ENCODE results near the gene SLC34A1.
"Not testable (repeated sequence)": the region's sequence is repeated elsewhere in the genome, so short reads cannot be mapped to it uniquely, and the experiment has no call there.

Gene SLC34A1

DNA sequence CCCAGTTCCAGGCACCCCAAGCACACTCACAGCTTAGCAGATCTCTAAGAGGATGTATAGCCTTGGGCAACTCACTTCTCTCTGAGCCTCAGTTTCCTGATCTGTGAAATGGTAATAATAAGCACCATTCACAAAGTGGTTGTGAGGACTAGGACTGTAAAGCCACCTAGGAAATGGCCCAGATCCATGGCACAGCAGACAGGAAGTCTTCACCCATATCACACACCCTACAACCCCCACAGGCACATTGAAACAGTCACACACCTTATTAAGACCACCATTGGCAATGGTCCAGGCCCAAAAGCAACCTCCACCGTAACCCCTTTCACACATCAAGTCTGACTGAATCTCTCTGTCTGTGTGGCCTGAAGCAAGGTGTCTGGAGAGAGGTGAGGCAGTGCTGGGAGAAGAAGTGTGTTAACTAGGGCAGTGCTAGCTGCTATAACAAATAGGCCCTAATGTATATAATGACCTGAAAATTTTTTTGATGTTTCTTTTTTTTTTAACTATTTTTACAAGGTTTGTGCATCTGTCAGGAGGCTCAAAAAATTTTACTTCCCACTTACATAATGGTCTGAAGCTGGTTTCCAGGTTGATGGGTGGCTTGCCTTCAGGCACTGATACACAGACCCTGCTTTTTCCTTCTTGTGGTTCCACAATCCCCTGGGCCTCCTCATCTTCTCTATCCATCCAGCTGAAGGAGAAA is 28.9 kb upstream of the SLC34A1 start:
- DNase-seq: no peak

DNA sequence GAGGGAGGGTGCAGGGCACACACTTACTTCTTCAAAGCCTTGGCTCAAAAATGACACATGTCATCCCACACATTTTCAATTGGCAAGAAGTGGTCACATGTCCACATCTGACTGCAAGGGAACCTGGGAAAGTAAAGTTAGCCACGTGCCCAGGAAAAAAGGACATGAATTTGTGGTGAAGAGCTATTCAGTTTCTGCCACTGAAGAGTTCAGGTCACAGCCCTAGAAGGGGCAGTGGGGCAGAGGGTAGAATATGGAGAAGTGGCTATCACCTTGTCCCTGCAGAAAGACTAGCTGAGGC is 28.4 kb upstream of the SLC34A1 start:
- DNase-seq: no peak

DNA sequence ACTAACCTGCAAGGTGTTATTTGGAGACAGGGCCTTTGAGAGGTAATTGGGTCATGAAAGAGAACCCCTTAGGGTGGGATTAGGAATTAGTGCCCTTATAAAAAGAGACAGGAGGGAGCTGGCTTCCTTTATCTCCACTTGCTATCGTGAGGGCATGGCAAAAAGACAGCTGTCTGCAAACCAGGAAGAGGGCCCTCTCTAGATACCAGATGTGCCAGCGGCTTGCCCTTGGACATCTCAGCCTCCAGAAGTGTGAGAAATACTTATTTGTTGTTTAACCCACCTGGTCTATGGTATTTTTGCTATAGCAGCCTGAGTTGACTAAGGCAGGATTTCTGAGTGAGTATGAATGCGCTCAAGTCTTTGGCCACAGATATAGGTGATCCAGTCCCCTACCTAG is 27.5 kb upstream of the SLC34A1 start:
- no peak for DNase-seq

DNA sequence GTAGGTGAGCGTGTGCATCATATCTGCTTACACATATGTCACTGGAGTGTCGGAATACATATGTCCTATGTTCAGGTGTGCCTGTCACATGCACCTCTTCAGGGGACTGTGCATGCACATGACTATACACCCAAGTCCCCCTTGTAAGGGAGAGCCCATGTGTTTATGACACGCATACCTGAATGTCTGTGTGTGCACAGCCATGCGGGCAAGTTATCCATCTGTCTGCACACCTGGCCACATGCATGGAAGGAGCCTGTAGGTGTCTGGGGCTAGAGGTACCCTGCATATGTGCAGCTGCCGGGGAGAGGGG is 27.1 kb upstream of the SLC34A1 start:
- DNase-seq: peak in 2 of 6 experiments; percentile 47 to 56

DNA sequence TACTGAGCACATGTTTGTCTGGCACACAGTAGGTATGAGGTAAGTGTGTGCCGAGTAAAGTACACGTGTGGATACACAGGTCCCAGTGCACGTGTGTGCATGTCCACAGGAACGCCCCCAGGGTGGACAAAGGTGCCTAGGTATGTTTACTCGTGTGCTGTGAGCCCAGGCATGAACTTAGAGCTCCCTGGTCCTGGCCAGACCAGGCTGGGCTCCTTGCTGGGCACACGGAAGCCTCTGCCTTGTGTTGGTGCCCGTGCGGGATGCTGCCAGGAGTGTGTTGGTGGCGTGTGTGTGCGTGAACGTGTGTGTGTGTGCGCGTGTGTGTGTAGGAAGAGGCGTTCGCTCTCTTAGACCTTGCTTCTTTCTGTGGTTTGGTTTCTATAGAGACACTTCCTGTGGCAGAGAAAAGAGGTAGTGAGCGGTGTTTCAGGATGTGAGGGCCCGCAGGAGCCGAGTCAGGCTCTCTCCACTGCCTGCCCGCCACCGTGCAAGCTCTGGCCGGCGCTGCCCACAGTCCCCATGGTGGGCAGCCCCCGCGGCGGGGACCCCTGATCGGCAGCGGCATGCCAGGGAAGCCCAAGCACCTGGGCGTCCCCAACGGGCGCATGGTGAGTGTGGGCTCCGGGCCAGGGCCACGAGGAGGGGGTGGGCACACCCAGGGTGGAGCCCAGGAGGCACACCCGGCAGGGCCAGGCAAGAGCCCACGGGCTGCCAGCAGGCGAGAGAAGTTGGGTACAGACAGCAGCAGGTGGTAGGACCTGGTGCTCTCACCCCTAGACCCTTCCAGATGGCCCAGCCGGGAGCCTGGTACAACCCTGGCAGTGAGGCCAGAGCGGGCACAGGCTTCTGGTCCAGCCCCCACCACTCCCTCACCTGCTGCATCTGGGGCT is 26.5 kb upstream of the SLC34A1 start, which contains the start of gene RGS14:
Gene RGS14 (plus strand): TSS at position 466 of the 893 bp plus-strand sequence. CDS start 101 bp downstream, at position 567.
- DNase-seq: peak; percentile 55 to 88 (median 74)

DNA sequence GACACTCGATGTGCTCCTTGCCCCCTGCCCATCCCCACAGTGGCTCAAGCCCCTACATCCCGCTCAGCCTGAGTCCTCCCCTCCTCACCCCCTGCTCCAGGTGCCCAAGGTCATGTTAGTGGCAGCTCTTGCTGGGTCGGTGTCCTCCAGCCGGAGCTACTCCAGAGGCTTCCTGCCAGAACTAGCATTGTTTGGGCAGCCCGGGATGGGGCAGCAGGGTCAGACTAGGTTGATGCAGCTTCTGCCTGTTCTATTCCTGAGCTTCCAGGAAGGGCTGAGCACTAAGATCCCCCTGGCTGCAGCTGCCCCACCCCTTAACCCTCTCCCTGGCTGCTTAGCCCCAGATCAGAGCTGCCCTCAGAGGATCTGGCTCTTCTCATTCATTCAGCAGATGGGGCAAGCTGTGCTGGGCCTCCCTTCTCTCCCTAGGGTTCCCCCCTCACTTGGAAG is 25.8 kb upstream of the SLC34A1 start:
- no peak for DNase-seq

DNA sequence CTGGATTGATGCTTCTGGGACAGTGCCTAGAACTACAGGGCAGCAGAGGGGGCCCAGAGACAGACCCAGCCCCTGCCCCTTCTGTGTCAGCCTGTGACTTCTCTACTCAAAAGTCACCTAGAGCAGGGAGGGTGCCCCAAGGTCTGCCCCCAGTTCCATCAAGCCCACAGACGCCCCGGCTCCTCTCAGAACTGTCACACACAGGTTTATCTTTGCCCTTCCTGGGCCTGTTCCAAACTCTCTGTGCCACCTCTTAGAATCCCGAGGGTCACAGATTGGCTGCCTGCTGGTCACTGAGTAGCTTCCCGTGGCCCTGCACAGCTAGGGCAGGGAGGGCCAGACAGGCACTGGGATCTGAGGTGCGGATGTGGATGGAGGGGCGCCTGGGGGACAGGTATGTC is 24.8 kb upstream of the SLC34A1 start:
- DNase-seq: no peak

DNA sequence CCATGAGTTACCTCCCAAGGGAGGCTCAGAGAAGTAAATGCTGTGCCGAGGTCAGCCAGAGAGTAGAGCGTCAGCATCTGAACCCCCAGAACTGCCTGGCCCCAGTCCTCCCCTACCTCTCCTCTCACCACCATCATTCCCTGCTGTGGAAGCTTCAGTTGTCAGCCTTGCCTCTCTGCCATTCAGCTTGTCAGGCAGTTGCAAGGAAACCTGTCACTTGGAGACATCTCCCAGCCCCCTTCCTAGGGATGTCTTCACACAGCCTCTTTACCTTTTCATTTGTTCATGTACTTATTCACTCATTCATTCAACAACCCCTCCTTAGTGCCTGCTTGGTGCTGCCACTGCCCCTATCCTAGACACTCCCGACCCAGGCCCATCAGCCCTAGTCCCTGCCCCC is 24.4 kb upstream of the SLC34A1 start:
- DNase-seq: no peak

DNA sequence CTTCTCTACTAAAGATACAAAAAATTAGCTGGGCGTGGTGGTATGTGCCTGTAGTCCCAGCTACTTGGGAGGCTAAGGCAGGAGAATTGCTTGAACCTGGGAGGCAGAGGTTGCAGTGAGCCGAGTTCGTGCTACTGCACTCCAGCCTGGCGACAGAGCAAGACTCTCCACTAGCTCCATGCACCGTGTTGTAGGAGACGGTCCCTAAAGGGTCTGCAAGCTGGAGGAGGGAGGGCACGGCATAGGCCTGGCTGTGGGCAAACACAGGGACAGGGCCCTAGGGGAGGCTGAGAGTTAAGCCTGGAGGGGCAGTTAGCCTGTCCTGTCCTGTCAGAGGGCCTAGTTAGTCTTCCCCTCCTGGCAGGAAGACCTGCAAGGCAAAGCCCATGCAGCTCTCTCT is 23.5 kb upstream of the SLC34A1 start:
- not testable (repeated sequence) for DNase-seq

DNA sequence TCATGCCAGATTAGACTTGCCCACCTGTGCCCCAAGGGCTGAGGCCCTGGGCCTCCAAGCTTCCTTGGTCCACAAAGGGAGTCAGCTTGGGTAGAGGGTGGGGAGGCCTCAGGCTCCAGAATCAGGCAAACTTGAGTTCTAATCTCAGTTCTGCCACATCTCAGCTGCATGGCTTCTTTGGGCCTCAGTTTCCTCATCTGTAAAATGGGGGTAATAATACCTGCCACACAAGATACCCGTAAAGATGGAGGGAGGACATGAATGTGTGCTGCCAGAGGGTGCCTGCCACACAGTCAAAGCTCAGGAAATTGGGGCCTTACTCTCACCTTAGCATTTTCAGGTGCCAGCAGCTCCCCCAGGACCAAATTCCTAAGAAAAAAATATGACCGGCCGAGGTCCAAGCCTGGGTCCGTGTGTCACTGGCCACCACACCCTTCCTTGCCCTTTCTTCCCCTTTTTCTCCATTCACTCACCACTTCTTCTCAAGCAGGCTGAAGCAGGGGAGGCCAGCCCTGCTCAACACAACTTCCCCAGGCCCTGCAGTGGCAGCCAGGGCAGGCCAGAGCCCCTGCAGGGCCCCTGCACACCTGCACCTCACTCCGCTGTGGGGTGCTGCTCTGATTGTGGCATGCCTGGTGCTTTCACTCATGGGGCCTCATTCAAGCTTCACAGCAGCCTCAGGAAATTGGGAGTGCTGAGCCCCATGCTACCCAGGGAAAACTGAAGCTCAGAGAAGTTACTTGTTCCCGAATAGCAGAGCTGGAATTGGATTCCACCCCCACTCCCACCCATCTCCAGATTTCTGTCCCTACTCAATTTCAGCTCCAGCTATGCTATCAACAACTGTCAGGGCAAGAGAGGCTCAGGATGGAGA is 22.6 kb upstream of the SLC34A1 start:
- no peak for DNase-seq

DNA sequence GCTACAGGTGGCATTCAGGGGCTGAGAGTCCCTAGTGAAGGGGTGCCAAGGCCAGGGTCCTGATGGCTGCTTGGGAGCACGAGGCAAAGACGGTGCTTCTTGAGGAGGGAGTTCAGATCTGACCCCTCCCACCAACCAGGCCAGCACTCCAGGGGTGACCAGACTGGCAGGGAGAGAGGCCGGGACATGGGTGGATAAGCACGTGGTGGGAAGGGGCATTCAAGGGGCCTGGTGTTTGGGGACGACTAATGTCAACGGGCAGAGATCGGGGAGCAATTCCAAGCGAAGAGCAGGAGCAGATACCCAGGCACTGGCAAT is 22.0 kb upstream of the SLC34A1 start:
- no peak for DNase-seq

DNA sequence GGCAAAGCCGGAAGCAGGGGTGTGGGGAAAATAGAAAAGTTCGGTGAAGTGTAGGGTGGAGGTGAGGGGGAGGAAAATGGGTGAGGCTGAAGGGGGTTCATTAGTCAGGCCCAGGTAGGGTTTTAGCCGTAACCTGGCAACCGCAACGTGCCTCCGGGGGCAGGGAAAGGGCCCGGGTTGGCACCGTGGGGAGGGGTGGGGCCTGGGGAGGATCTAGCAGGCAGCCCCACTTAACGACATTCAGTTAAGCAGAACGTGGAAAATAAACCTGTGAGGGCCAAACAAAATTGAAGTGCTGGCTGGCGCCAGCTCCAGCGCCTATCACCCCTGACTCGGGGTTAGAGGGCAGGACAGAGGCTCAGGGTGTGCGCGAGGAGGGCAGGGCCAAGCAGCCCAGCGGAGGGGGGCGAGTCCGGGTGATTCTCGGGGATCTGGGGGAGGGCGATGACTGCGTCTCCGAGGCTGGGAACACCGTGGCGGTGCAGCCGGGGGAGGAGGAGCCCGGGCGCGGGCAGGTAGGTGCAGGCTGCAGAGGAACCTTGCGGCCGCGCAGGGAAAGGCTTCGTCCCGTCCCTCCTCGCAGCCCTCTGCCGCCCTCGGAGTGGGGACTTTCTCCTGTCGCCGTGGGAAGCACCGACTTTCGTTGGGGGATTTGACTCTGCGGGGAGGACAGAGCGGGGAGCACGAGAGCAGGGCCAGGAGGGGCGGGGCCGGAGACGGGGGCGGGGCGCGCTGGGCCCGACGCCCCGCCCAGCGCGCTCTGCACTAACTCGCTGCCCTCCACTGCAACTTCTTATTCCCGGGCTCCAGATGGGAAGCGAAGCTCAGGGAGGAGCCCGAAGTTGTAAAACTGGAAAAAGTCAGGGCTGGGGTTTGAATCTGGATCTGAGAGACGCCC is 21.4 kb upstream of the SLC34A1 start:
- DNase-seq: peak in 5 of 6 experiments; percentile 62 to 76 (median 73)

DNA sequence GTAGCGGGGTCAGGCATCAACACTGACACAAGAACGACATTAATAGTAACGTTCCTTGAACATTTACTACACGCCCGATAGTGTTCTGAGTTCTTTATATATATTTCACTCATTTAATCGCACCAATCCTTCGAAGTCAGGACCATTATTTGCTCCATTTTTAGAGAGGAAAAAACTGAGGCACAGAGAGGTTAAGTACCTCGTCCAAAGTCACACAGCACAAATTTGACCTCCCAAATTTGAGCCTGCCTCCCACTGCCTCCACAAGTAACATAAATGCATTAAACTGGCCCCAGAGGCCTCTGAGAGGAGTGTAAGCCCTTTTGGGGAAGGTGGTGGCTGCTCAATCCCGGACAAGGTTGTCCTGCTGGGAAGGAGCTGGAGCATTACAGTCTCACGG is 20.7 kb upstream of the SLC34A1 start:
- DNase-seq: no peak

DNA sequence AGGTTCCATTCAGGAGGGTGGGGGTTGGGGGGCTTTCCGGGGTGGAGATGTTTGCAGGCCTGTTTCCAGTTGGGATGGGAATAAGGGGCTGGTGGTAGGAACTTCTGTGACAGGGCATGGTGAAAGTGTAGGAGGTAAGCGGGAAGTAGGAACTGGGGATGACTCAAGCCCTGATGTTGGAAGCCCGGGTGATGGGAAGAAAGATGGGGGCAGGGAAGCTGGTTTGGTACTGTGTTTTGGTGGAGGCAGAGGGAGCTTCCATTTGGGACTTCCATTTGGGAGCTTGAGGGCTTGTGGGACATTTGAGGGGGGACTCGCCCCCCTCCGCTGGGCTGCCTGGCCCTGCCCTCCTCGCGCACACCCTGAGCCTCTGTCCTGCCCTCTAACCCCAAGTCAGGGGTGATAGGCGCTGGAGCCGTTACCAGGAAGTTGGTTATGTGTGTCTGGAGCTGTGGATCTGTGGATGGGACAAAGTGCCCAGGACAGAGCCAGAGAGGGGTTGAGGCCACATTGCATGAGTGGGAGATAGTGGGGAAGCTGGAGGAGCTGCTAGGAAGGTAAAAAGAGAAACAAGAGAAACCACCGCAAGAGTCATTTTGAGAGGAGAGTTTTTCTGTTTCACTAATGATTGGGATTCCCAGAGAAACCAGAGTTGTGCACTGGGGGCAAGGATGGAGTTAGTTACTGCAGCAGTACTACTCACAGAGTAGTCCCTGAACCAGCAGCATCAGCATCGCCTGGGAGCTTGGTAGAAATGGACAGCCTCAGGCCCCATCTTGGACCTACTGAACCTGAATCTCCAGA is 19.9 kb upstream of the SLC34A1 start:
- no peak for DNase-seq

DNA sequence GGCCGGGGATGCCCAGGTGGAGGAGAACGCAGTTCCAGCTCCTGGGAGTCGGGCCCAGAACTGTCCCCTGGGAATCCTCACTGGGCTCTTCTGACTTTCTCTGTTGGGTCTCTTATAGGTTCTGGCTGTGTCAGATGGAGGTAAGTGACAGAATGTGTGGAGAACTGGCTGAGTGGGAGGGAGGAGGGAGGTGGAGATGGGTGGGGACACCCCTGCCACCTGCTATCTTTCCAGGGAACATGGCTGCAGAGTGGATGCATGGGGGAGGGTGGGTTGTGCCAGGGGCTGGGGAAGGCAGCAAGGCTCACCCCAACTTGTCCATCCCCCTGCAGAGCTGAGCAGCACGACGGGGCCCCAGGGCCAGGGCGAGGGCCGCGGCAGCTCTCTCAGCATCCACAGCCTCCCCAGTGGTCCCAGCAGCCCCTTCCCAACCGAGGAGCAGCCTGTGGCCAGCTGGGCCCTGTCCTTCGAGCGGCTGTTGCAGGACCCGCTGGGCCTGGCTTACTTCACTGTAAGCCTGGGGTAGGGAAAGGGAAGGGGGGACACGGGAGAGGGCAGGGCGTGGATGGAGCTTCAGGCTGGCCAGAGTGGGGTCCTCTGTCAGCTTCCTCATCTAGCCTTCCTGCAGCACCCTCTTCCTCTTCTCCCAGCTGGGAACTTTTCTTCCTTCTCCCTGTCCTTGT is 18.2 kb upstream of the SLC34A1 start:
- no peak for DNase-seq

DNA sequence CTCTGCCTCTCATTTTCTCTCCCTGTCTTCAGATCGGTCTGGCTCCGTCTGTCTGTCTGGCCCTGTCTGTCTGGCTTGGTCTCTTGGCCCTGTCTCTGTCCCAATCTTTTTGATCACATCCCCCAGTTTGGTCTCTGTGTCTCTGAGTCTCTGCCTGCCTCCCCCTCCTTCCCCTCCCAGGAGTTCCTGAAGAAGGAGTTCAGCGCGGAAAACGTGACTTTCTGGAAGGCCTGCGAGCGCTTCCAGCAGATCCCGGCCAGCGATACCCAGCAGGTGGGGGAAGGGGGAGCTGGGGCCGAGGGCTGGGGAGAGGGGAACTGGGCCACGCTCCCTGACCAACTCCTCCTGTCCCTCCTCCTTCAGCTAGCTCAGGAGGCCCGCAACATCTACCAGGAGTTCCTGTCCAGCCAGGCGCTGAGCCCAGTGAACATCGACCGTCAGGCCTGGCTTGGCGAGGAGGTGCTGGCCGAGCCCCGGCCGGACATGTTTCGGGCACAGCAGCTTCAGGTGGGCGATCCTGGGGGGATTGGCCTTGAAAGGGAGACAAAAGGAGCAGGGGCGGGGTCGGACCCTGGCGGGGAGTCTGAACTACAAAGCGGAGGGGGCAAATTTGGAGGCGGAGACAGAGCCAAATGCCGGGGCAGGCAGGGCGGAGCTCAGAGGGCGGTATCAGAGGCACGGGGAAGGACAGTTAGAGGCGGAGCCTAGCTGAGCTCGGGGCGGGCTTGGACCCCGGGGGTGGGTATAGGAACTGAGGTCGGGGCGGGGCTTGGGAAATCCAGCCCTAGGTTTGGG is 17.5 kb upstream of the SLC34A1 start:
- DNase-seq: no peak

DNA sequence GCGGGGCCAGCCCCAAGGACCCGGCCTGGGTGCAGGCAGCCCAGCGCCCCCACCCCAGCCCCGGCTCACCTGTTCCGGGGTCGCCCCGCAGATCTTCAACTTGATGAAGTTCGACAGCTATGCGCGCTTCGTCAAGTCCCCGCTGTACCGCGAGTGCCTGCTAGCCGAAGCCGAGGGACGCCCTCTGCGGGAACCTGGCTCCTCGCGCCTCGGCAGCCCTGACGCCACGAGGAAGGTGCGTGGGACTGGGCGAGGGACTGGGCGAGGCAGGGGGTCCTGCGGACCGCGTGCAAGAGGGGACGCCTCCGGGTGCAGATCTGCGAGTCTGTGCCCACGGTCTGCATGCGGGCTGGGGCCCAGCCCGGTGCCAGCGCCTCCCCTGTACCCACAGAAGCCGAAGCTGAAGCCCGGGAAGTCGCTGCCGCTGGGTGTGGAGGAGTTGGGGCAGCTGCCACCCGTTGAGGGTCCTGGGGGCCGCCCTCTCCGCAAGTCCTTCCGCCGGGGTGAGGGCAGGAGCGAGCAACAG is 16.8 kb upstream of the SLC34A1 start:
- DNase-seq: no peak

DNA sequence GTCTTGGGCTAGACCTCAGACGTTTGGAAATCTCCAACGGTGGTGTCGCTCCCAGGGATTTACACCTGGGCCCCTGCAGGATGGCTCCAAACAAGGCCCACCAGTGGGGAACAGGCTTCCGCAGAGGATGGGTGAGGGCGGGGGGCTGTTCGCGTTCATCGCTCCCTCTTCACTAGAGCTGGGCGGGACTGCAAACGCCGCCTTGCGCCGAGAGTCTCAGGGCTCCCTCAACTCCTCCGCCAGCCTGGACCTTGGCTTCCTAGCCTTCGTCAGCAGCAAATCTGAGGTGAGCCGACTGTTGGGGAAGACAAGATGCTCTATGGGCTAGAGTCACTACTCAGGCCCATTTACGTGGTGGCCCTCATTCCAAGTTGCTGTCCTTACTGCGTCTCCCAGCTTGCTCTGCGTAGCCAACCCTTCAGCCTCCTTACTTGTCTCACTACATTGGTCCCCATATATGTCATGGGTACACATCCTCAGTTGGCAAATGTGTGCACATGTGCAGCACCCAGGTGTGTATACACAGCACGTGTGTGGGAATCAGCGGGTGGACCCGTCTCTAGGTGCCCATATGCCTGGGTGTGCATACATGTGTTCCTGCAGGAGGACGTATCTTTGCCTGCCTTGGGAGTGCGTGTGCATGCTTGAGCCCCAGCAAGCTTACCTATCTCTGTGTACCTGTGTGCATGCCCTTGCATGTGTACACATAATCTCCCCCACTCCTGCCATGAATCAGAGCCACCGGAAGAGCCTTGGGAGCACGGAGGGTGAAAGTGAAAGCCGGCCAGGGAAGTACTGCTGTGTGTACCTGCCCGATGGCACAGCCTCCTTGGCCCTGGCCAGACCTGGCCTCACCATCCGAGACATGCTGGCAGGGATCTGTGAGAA is 16.0 kb upstream of the SLC34A1 start:
- no peak for DNase-seq
